Measurements from ENCODE around the gene DUSP23.

- TF ChIP-seq CTCF (IDR thresholded peaks at IDR 0.05) (no peak), POLR2A (IDR thresholded peaks at IDR 0.05) (no peak)
These were observed 2.5 kb upstream of the DUSP23 start for GRCh38 chr1:159778266-159778665.
